ENCODE data around the gene WWOX.

- TF ChIP-seq ZGPAT (CRISPR knock-in tag; IDR thresholded peaks at IDR 0.05) = no peak
- no peak for TF ChIP-seq GLI4 (CRISPR knock-in tag; IDR thresholded peaks at IDR 0.05; ENCODE audit: borderline replicate concordance)
Measured at GRCh38 chr16:78878570-78878969, 779.1 kb downstream of the WWOX start.
